GM18519 (cell line): ENCODE results near the gene PIEZO2.
"Not testable (repeated sequence)": the region's sequence is repeated elsewhere in the genome, so short reads cannot be mapped to it uniquely, and the experiment has no call there.

Experiments
- ATAC-seq: cut with Tn5 transposase; IDR thresholded peaks from one replicate; pipeline ENCODE4 v1.9.1; 2021; ENCODE audit warnings: mild to moderate bottlenecking, moderate library complexity; ENCODE audit not compliant: unreplicated experiment, low FRiP score

PIEZO2 gene

GRCh38 chr18:10669441-10670100 is 479.8 kb downstream of the PIEZO2 start:
- ATAC-seq, result no peak

GRCh38 chr18:10663750-10664149 is 485.6 kb downstream of the PIEZO2 start:
- no peak for ATAC-seq

GRCh38 chr18:10661317-10661716 is 488.1 kb downstream of the PIEZO2 start:
- no peak for ATAC-seq

GRCh38 chr18:10660179-10660884 is 489.0 kb downstream of the PIEZO2 start:
- no peak for ATAC-seq

GRCh38 chr18:10659594-10659993 is 489.8 kb downstream of the PIEZO2 start:
- no peak for ATAC-seq

GRCh38 chr18:10659000-10659399 is 490.4 kb downstream of the PIEZO2 start:
- ATAC-seq, result no peak

GRCh38 chr18:10644003-10644402 is 505.4 kb downstream of the PIEZO2 start:
- not testable (repeated sequence) for ATAC-seq

- ATAC-seq, result not testable (repeated sequence)
Observed at GRCh38 chr18:10642915-10643524, 506.3 kb downstream of the PIEZO2 start.

GRCh38 chr18:10638539-10638885 is 510.9 kb downstream of the PIEZO2 start:
- ATAC-seq, result not testable (repeated sequence)

GRCh38 chr18:10637858-10638538 is 511.4 kb downstream of the PIEZO2 start:
- ATAC-seq, result not testable (repeated sequence)

GRCh38 chr18:10629076-10629475 is 520.3 kb downstream of the PIEZO2 start:
- peak; percentile 94 for ATAC-seq

- not testable (repeated sequence) for ATAC-seq
Observed at GRCh38 chr18:10626606-10627213, 522.7 kb downstream of the PIEZO2 start.

- ATAC-seq, result not testable (repeated sequence)
Observed at GRCh38 chr18:10623606-10624005, 525.8 kb downstream of the PIEZO2 start.

GRCh38 chr18:10622982-10623381 is 526.4 kb downstream of the PIEZO2 start:
- not testable (repeated sequence) for ATAC-seq

- not testable (repeated sequence) for ATAC-seq
Observed at GRCh38 chr18:10620670-10621329, 528.6 kb downstream of the PIEZO2 start.
